Activated CD8-positive, alpha-beta T cell treated with anti-CD3 and anti-CD28 coated beads for 36 hours (primary cell): ENCODE measurements around the gene BSCL2. TPM values are rescaled to one million over a fixed set of nuclear protein-coding genes. Genes with fewer than 3 reads are reported as not detected.
"Not testable (repeated sequence)": the region's sequence is repeated elsewhere in the genome, so short reads cannot be mapped to it uniquely, and the experiment has no call there.

Experiments
- ATAC-seq: fragments of 200-7000 bp; cut with Tn5 transposase; one replicate; pipeline ENCODE4 v1.10.0; 2021; ENCODE audit warnings: mild to moderate bottlenecking, moderate library complexity
- CTCF ChIA-PET: fragments of 350-600 bp; sonication (Branson Sonifier 250); formaldehyde crosslinking; loops from one replicate; lab custom pipeline; 2021; ENCODE audit warnings: antibody characterized with exemption; lab: Charles Lee
- POLR2A ChIA-PET: fragments of 350-600 bp; sonication (Branson Sonifier 250); formaldehyde crosslinking; loops from one replicate; lab custom pipeline; 2021; ENCODE audit warnings: antibody characterized with exemption; lab: Charles Lee
- DNase-seq: peaks from one replicate; pipeline ENCODE4 v3.0.0-alpha.2; 2020
- H3K27ac Mint-ChIP-seq: one replicate; pipeline ENCODE4 v1.8.0; 2021; ENCODE audit warnings: mild to moderate bottlenecking, mixed read lengths
- H3K27me3 Mint-ChIP-seq: one replicate; pipeline ENCODE4 v1.8.0; 2021; ENCODE audit warnings: mixed read lengths
- H3K36me3 Mint-ChIP-seq: one replicate; pipeline ENCODE4 v1.8.0; 2021; ENCODE audit warnings: low read depth, mixed read lengths
- H3K4me1 Mint-ChIP-seq: one replicate; pipeline ENCODE4 v1.8.0; 2021; ENCODE audit warnings: low read depth, mixed read lengths
- H3K4me3 Mint-ChIP-seq: one replicate; pipeline ENCODE4 v1.8.0; 2021; ENCODE audit warnings: mild to moderate bottlenecking, moderate library complexity, mixed read lengths
- H3K9me3 Mint-ChIP-seq: one replicate; pipeline ENCODE4 v1.8.0; 2021; ENCODE audit warnings: mixed read lengths
- intact Hi-C: fragments of 100-400 bp; cut with micrococcal nuclease; formaldehyde crosslinking; loops from one replicate; pipeline ENCODE4 v1.10.0; 2022
- total RNA-seq, 2 experiments: library from RNA; stranded (reverse); gene quantifications; one replicate each; pipeline ENCODE4 v1.2.3, GENCODE V29; 2021
- TF ChIP-seq, protein P1 (sequence below): fragments of 200-600 bp; IDR thresholded peaks from one replicate; pipeline ENCODE4 v1.8.0; 2022; ENCODE audit warnings: antibody characterized with exemption, mild to moderate bottlenecking

BSCL2 gene
- total RNA-seq, 2 experiments from 2014 or later = 22.1 to 24.1 TPM

- peak; percentile 67 for ATAC-seq
- Mint-ChIP-seq H3K27me3 (no peaks in the 10 kb centered on the region), H3K9me3 (no peaks in the 10 kb centered on the region), H3K36me3 (peaks cover 57% of the 10 kb centered on the region), H3K27ac (peak overlapping the region; percentile 92), H3K4me1 (peaks cover 29% of the 10 kb centered on the region), H3K4me3 (peak overlapping the region; percentile 98)
- ChIA-PET CTCF (interaction anchor here (0.8 to 3.6 kb wide), 17 partner anchors 9 to 240 kb away, joined by 3 to 20 read pairs (median 5); partner anchors contain the start of genes EML3, INTS5, MTA2 and ROM1), POLR2A (interaction anchor here (0.7 to 21.7 kb wide), 46 partner anchors 10 to 240 kb away, joined by 3 to 263 read pairs (median 6); partner anchors contain the start of genes B3GAT3, EEF1G, EML3 and GANAB)
- TF ChIP-seq, protein P1, sequence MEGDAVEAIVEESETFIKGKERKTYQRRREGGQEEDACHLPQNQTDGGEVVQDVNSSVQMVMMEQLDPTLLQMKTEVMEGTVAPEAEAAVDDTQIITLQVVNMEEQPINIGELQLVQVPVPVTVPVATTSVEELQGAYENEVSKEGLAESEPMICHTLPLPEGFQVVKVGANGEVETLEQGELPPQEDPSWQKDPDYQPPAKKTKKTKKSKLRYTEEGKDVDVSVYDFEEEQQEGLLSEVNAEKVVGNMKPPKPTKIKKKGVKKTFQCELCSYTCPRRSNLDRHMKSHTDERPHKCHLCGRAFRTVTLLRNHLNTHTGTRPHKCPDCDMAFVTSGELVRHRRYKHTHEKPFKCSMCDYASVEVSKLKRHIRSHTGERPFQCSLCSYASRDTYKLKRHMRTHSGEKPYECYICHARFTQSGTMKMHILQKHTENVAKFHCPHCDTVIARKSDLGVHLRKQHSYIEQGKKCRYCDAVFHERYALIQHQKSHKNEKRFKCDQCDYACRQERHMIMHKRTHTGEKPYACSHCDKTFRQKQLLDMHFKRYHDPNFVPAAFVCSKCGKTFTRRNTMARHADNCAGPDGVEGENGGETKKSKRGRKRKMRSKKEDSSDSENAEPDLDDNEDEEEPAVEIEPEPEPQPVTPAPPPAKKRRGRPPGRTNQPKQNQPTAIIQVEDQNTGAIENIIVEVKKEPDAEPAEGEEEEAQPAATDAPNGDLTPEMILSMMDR = no peak
- peak; percentile 76 for DNase-seq
- intact Hi-C loops = loop anchor here (5.0 kb wide), 1 partner anchor 72 kb away; the partner anchor contains the start of gene TUT1
These were observed 42.7 kb downstream of the BSCL2 start for GRCh38 chr11:62664405-62665074.

- intact Hi-C loops = no loop called here
- POLR2A ChIA-PET = interaction anchor here (0.6 to 5.6 kb wide), 7 partner anchors 8 to 92 kb away, joined by 3 to 108 read pairs (median 4); partner anchors contain the start of genes C11orf98, CSKMT, LBHD1 and UQCC3
These were observed 50.3 kb downstream of the BSCL2 start for GRCh38 chr11:62656796-62657429.

DNA sequence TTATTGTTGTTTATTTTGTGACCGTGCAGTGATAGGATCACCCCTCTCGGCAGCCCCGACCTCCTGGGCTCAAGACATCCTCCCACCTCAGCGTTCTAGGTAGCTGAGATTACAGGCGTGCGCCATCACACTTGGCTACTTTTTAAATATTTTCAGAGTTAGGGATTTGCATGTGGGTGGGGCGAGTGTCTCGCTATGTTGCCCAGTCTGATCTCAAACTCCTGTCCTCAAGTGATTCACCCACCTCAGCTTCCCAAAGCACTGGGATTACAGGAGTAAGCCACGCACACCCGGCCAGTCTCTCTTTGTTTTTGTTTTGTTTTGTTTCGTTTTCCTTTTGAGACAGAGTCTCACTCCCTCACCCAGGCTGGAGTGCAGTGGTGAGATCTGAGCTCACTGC is 52.9 kb downstream of the BSCL2 start:
- Mint-ChIP-seq H3K9me3 (no peaks in the 10 kb centered on the region), H3K27me3 (no peaks in the 10 kb centered on the region), H3K27ac (peak overlapping the region; percentile 30), H3K4me3 (peak overlapping the region; percentile 47), H3K4me1 (peaks cover 19% of the 10 kb centered on the region), H3K36me3 (peaks cover 12% of the 10 kb centered on the region)
- POLR2A ChIA-PET = interaction anchor here (0.6 to 5.6 kb wide), 9 partner anchors 8 to 117 kb away, joined by 3 to 108 read pairs (median 4); partner anchors contain the start of genes C11orf98, CSKMT, GANAB and LBHD1
- ATAC-seq = no peak
- no peak for DNase-seq
- CTCF ChIA-PET = interaction anchor here (1.3 to 2.2 kb wide), 3 partner anchors 31 to 43 kb away, joined by 3 to 10 read pairs (median 3); no protein-coding TSS in a partner anchor
- TF ChIP-seq, protein P1 = no peak
- intact Hi-C loops = no loop called here

More at GRCh38 chr11:62656796-62657429, 50.3 kb downstream of the BSCL2 start:
- Mint-ChIP-seq H3K36me3 (peaks cover 4% of the 10 kb centered on the region), H3K9me3 (no peaks in the 10 kb centered on the region), H3K27me3 (no peaks in the 10 kb centered on the region), H3K4me3 (no peak overlapping the region), H3K27ac (peak overlapping the region; percentile 14), H3K4me1 (peaks cover 14% of the 10 kb centered on the region)
- TF ChIP-seq, protein P1 = no peak
- DNase-seq (no peak), ATAC-seq (no peak)
- CTCF ChIA-PET = interaction anchor here (1.0 to 1.9 kb wide), 5 partner anchors 24 to 69 kb away, joined by 3 to 7 read pairs (median 5); no protein-coding TSS in a partner anchor

- intact Hi-C loops = no loop called here
- DNase-seq = peak; percentile 48
- TF ChIP-seq, protein P1 = no peak
- peak; percentile 4 for ATAC-seq
- Mint-ChIP-seq H3K27me3 (no peaks in the 10 kb centered on the region), H3K9me3 (no peaks in the 10 kb centered on the region), H3K4me1 (peaks cover 23% of the 10 kb centered on the region), H3K36me3 (peaks cover 17% of the 10 kb centered on the region), H3K4me3 (peak overlapping the region; percentile 94), H3K27ac (peak overlapping the region; percentile 95)
- ChIA-PET CTCF (interaction anchor here (1.0 to 1.4 kb wide), 5 partner anchors 13 to 60 kb away, joined by 3 to 7 read pairs (median 5); partner anchors contain the start of genes C11orf98, CSKMT, MTA2 and TUT1), POLR2A (interaction anchor here (0.6 to 13.3 kb wide), 22 partner anchors 10 to 228 kb away, joined by 3 to 263 read pairs (median 4); partner anchors contain the start of genes B3GAT3, C11orf98, CSKMT and EML3)
These were observed 54.8 kb downstream of the BSCL2 start for GRCh38 chr11:62652161-62653006.

- H3K4me3 Mint-ChIP-seq, DNase-seq, H3K27ac Mint-ChIP-seq, H3K9me3 Mint-ChIP-seq, intact Hi-C loops, H3K27me3 Mint-ChIP-seq, ATAC-seq: not testable (repeated sequence)
- Mint-ChIP-seq H3K36me3 (peaks cover 23% of the 10 kb centered on the region), H3K4me1 (peaks cover 29% of the 10 kb centered on the region)
- CTCF ChIA-PET = interaction anchor here (0.9 to 2.0 kb wide), 3 partner anchors 14 to 190 kb away, joined by 3 to 11 read pairs (median 4); partner anchors contain the start of genes C11orf98 and CSKMT
- POLR2A ChIA-PET = interaction anchor here (1.3 to 13.3 kb wide), 4 partner anchors 20 to 59 kb away, joined by 6 to 263 read pairs (median 8); partner anchors contain the start of genes BSCL2, C11orf98, CSKMT and GNG3
These were observed 56.9 kb downstream of the BSCL2 start for GRCh38 chr11:62650283-62650682.
